GM12874 (cell line): ENCODE measurements around the gene SYNDIG1L.

Experiments used
- CTCF ChIP-seq: IDR thresholded peaks from 2 replicates; pipeline ENCODE4 v1.5.1; 2011; ENCODE audit warnings: low read depth, mild to moderate bottlenecking, control low read depth, low read length, moderate library complexity; ENCODE audit not compliant: insufficient read depth

The SYNDIG1L gene

DNA sequence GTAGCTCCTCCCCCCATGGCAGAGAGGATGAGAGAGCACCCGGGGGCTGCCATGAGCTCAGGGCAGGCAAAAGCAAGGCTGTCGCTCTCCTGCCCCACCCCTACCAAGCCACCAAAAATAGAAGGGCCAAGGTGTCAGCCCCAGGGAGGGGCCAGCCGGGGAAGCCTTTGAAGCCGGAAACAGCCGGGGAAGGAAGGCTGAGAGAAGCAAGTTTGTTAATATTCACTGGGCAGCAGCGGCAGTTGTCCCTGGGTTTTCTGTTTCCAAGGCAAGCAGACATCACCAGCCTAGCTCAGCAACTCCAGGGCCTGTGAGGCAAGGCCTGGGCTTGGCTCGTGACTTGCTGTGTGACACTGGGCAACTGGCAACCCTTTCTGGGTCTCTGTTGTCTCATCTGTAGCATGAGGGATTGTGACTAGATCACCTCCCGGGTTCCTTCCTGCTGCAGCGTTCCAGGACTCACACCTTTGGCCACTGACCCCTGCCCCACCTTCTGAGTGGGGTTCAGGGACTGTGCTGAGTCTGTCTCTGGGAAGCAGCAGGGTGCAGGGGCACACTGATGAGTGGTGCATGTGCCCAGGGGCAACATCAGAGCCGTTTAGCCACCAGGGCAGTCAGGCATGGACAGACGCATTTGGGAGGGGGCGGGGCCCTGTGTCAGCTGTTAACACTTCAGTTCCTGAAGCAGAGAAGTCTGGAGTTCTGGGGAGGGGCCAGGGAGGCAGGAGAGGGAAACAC is 24.3 kb downstream of the SYNDIG1L start:
- no peak for TF ChIP-seq CTCF

GRCh38 chr14:74400919-74401503 is 25.0 kb downstream of the SYNDIG1L start:
- no peak for TF ChIP-seq CTCF

- no peak for TF ChIP-seq CTCF
Measured at GRCh38 chr14:74400031-74400685, 25.9 kb downstream of the SYNDIG1L start.

GRCh38 chr14:74395094-74395493 is 30.9 kb downstream of the SYNDIG1L start:
- no peak for TF ChIP-seq CTCF

- TF ChIP-seq CTCF, result no peak
Measured at GRCh38 chr14:74394549-74394948, 31.5 kb downstream of the SYNDIG1L start.

- TF ChIP-seq CTCF, result no peak
Measured at GRCh38 chr14:74392616-74393570, 33.1 kb downstream of the SYNDIG1L start.
